ENCODE measurements around the gene LBHD2.

The LBHD2 gene

GRCh38 chr14:103121846-103122584 lies 38.0 kb downstream of the LBHD2 start:
- Histone ChIP-seq H3K27ac (ENCODE audit: low read length, poor library complexity, severe bottlenecking) (peak overlapping the region; percentile 70), H3K4ac (ENCODE audit: low read depth in 1 of 2, low read length in 2 of 2) (peak overlapping the region; percentile 97 to 99), H4K8ac (ENCODE audit: low read length) (peak overlapping the region; percentile 99), H2BK120ac (ENCODE audit: low read depth, low read length) (peak overlapping the region; percentile 98), H3K23ac (ENCODE audit: low read length in 2 of 2) (no peak overlapping the region), H2AK5ac (ENCODE audit: low read length, severe bottlenecking) (no peak overlapping the region), H2BK12ac (ENCODE audit: low read length in 2 of 2) (peak overlapping the region; percentile 42 to 56), H3K4me2 (ENCODE audit: low read length, poor library complexity, severe bottlenecking) (peak overlapping the region; percentile 47), H3K27me3 (ENCODE audit: control insufficient read depth in 1 of 2, insufficient read depth in 1 of 2, low read length in 2 of 2) (no peaks in the 10 kb centered on the region), H2BK15ac (ENCODE audit: low read depth, poor library complexity, severe bottlenecking) (no peak overlapping the region), H3K79me1 (replicated peaks; ENCODE audit: low read length, poor library complexity, severe bottlenecking) (peaks cover 5% of the 10 kb centered on the region), H3K36me3 (ENCODE audit: control insufficient read depth in 1 of 2, insufficient read depth in 2 of 2, low read depth in 1 of 2, low read length in 2 of 2) (peaks cover 3 to 11% of the 10 kb centered on the region in 2 experiments), H4K91ac (ENCODE audit: low read length) (peak overlapping the region; percentile 97), H3K4me3 (ENCODE audit: insufficient read depth in 1 of 2, low read depth in 1 of 2, low read length in 2 of 2) (peak overlapping the region in 1 of 2 experiments; percentile 91), H3K14ac (ENCODE audit: low read length in 2 of 2) (no peak overlapping the region), H3K9me3 (ENCODE audit: control insufficient read depth, low read length) (no peaks in the 10 kb centered on the region), H2AFZ (ENCODE audit: low read depth, low read length) (no peak overlapping the region), H3K9ac (ENCODE audit: low read length) (peak overlapping the region; percentile 73), H3K18ac (ENCODE audit: low read depth in 1 of 2, low read length in 2 of 2) (peak overlapping the region; percentile 96 to 98), H3K4me1 (ENCODE audit: control insufficient read depth, insufficient read depth, low read depth, low read length) (peaks cover 64% of the 10 kb centered on the region), H2BK5ac (ENCODE audit: low read depth, low read length, poor library complexity, severe bottlenecking) (no peak overlapping the region)
- 2% methylated on average over 15 of the region's 23 CpGs for WGBS
- DNase-seq, result peak; percentile 82

GRCh38 chr14:103122585-103122946 lies 38.6 kb downstream of the LBHD2 start:
- Histone ChIP-seq H4K8ac (ENCODE audit: low read length) (peak overlapping the region; percentile 99), H3K4me3 (ENCODE audit: insufficient read depth in 1 of 2, low read depth in 1 of 2, low read length in 2 of 2) (peak overlapping the region in 1 of 2 experiments; percentile 91), H3K27ac (ENCODE audit: low read length, poor library complexity, severe bottlenecking) (peak overlapping the region; percentile 70), H3K36me3 (ENCODE audit: control insufficient read depth in 1 of 2, insufficient read depth in 2 of 2, low read depth in 1 of 2, low read length in 2 of 2) (peaks cover 6 to 15% of the 10 kb centered on the region in 2 experiments), H3K18ac (ENCODE audit: low read depth in 1 of 2, low read length in 2 of 2) (peak overlapping the region; percentile 72 to 96), H2AFZ (ENCODE audit: low read depth, low read length) (peak overlapping the region; percentile 77), H2BK15ac (ENCODE audit: low read depth, poor library complexity, severe bottlenecking) (peak overlapping the region; percentile 94), H3K9me3 (ENCODE audit: control insufficient read depth, low read length) (no peaks in the 10 kb centered on the region), H3K23ac (ENCODE audit: low read length in 2 of 2) (no peak overlapping the region), H3K27me3 (ENCODE audit: control insufficient read depth in 1 of 2, insufficient read depth in 1 of 2, low read length in 2 of 2) (no peaks in the 10 kb centered on the region), H3K79me1 (replicated peaks; ENCODE audit: low read length, poor library complexity, severe bottlenecking) (peaks cover 8% of the 10 kb centered on the region), H3K4me1 (ENCODE audit: control insufficient read depth, insufficient read depth, low read depth, low read length) (peaks cover 69% of the 10 kb centered on the region), H2BK120ac (ENCODE audit: low read depth, low read length) (peak overlapping the region; percentile 98), H2BK12ac (ENCODE audit: low read length in 2 of 2) (peak overlapping the region; percentile 42 to 69), H4K91ac (ENCODE audit: low read length) (peak overlapping the region; percentile 97), H2BK5ac (ENCODE audit: low read depth, low read length, poor library complexity, severe bottlenecking) (peak overlapping the region; percentile 81), H3K4me2 (ENCODE audit: low read length, poor library complexity, severe bottlenecking) (peak overlapping the region; percentile 47), H3K4ac (ENCODE audit: low read depth in 1 of 2, low read length in 2 of 2) (peak overlapping the region; percentile 62 to 99), H3K9ac (ENCODE audit: low read length) (peak overlapping the region; percentile 73), H3K14ac (ENCODE audit: low read length in 2 of 2) (peak overlapping the region in 1 of 2 experiments; percentile 85), H2AK5ac (ENCODE audit: low read length, severe bottlenecking) (peak overlapping the region; percentile 37)
- no peak for DNase-seq
- WGBS, result 16% methylated on average over 15 of the region's 15 CpGs

- 10% methylated on average over 57 of the region's 74 CpGs for WGBS
- peaks cover 73% of the 10 kb centered on the region for H3K4me1 ChIP-seq (ENCODE audit: control insufficient read depth, insufficient read depth, low read depth, low read length)
- H3K79me1 ChIP-seq (replicated peaks; ENCODE audit: low read length, poor library complexity, severe bottlenecking), result peaks cover 11% of the 10 kb centered on the region
- peak within 1 kb of the TSS; percentile 86 to 96 for H3K18ac ChIP-seq (ENCODE audit: low read depth in 1 of 2, low read length in 2 of 2)
- peak within 1 kb of the TSS; percentile 37 for H2AK5ac ChIP-seq (ENCODE audit: low read length, severe bottlenecking)
- peak; percentile 63 for DNase-seq
- H3K9ac ChIP-seq (ENCODE audit: low read length), result peak within 1 kb of the TSS; percentile 84
- peak within 1 kb of the TSS in 1 of 2 experiments; percentile 37 for H3K23ac ChIP-seq (ENCODE audit: low read length in 2 of 2)
- peak within 1 kb of the TSS in 1 of 2 experiments; percentile 85 for H3K14ac ChIP-seq (ENCODE audit: low read length in 2 of 2)
- H2BK120ac ChIP-seq (ENCODE audit: low read depth, low read length), result peak within 1 kb of the TSS; percentile 98
- peak within 1 kb of the TSS; percentile 99 for H4K8ac ChIP-seq (ENCODE audit: low read length)
- peak within 1 kb of the TSS; percentile 65 to 99 for H3K4ac ChIP-seq (ENCODE audit: low read depth in 1 of 2, low read length in 2 of 2)
- peak within 1 kb of the TSS; percentile 77 for H2AFZ ChIP-seq (ENCODE audit: low read depth, low read length)
- peak within 1 kb of the TSS; percentile 94 for H2BK15ac ChIP-seq (ENCODE audit: low read depth, poor library complexity, severe bottlenecking)
- H3K27me3 ChIP-seq (ENCODE audit: control insufficient read depth in 1 of 2, insufficient read depth in 1 of 2, low read length in 2 of 2), result no peaks in the 10 kb centered on the region
- H3K9me3 ChIP-seq (ENCODE audit: control insufficient read depth, low read length), result no peaks in the 10 kb centered on the region
- peaks cover 12 to 21% of the 10 kb centered on the region in 2 experiments for H3K36me3 ChIP-seq (ENCODE audit: control insufficient read depth in 1 of 2, insufficient read depth in 2 of 2, low read depth in 1 of 2, low read length in 2 of 2)
- peak within 1 kb of the TSS; percentile 60 for H3K4me2 ChIP-seq (ENCODE audit: low read length, poor library complexity, severe bottlenecking)
- peak within 1 kb of the TSS; percentile 50 to 91 for H3K4me3 ChIP-seq (ENCODE audit: insufficient read depth in 1 of 2, low read depth in 1 of 2, low read length in 2 of 2)
- H2BK5ac ChIP-seq (ENCODE audit: low read depth, low read length, poor library complexity, severe bottlenecking), result peak within 1 kb of the TSS; percentile 81
- peak within 1 kb of the TSS; percentile 97 for H4K91ac ChIP-seq (ENCODE audit: low read length)
- H2BK12ac ChIP-seq (ENCODE audit: low read length in 2 of 2), result peak within 1 kb of the TSS; percentile 46 to 69
- peak within 1 kb of the TSS; percentile 70 for H3K27ac ChIP-seq (ENCODE audit: low read length, poor library complexity, severe bottlenecking)
Observed at GRCh38 chr14:103122947-103123633, 39.1 kb downstream of the LBHD2 start, which contains the start of gene TNFAIP2. Gene TNFAIP2, plus strand, starts transcription at chr14:103123461. Its CDS starts 2,997 bp downstream, at chr14:103126458.

All from mesenchymal stem cell (in vitro differentiated cells and primary cell).